IPS DF 19.7 (cell line): ENCODE data around the gene EYA4.

ENCODE experiments used
- DNase-seq: peaks from one replicate; pipeline ENCODE4 v3.0.0-alpha.2; 2013; ENCODE audit warnings: low read depth, low spot score

Gene EYA4

DNA sequence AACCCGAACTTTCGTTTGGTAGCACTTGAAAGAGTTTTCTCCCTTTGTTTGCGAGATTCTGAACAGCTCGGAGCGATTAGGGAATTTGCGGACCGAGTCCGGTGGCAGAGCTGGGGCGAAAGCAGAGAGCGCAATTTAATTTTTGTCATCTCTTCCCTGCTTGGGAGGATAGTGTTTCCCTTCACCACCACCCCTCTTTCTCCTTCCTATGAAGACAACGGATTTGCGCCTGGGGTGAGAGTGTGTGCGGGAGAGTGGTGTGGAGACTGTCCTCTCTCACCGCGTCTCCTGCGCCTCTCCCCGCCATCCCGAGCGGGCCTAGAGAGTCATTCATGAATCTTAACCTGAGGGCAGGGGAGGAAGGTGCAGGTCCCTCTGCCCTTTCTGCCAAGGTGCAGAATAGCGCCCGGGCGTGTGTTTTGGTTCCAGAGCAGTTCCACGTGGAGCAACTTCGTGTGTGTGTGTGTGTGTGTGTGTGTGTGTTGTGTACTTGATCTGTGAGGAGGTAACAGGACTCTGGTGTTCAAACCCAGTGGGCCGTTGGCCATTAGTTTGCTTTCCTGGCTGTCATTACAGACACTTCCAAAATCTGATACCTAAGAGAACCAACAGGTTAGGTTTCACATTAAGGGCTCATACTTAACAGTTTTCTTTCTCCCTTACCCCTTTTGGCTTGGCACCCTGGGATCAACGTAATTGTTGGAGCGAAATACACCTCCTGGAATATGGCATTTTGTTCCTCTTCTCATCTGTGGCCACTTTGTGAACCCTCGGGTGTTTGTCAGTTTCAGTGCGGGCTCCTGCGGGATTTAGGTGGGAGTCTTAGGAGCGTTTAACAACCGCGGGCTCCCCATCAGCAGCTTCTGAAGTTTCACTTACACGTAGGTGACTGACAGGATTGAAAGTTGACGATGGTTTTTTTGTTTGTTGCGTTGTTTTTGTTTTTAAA lies 1.8 kb downstream of the EYA4 start:
- DNase-seq, result no peak

GRCh38 chr6:133243723-133244305 lies 2.7 kb downstream of the EYA4 start:
- no peak for DNase-seq

GRCh38 chr6:133244519-133244918 lies 3.4 kb downstream of the EYA4 start:
- DNase-seq, result no peak

DNA sequence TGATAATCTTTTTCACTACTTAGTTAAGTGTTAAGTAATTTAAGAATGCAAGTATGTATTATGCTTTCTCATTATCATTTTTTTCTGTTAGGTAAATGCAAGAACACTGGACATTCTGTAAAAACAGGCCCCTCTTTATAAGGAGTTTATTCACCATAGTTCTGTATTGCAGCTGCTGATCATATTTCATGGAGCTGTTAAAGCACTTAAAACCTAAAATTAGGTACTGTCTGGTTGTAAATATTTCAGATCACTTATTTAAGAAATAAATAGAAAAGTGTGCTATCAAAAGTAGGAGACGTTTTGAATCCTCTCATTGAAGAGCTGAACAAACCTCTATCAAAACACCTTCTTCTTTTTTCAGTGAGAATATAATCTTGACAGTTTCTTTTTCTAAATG lies 3.9 kb downstream of the EYA4 start:
- DNase-seq, result no peak

DNA sequence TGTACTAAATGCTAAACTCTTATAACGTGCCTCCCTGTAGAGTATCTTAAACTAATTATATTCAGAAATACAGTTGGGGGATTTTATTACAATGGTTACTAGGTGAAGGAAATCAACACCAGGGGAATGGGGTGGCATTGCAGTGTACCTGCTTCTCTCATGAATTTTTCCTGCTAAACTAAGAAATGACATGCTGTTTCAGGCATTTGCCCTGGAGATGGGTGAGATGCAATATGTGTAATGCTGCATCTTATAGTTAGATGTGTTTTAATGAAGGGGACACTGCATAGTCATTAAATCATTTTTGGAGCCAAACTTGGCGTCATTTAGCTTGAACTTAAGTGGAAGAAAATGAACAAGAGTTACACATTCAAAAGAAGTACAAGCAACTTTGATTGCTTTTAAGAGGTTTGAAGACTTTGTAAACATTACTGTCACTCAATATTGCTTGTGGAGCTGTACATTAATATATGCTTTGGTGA lies 4.3 kb downstream of the EYA4 start:
- no peak for DNase-seq

DNA sequence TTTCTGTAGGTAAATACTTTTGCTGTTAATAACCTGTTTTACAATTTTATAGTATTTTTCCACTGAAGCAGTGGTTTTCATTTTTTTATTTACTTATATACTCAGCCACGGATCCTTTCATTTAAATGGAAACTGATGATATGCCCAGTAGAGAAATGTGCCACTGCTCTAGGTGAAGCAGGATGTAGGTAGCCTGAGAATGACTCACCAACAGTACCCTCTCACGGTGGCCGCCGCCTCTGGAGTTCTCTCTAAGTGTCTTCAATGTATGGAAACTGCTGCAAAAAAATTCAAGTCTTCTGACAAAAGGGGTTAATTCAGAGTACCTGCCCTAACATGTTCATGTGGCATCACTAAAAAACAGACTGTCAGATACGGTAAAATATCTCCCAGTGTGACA lies 6.4 kb downstream of the EYA4 start:
- DNase-seq, result no peak

DNA sequence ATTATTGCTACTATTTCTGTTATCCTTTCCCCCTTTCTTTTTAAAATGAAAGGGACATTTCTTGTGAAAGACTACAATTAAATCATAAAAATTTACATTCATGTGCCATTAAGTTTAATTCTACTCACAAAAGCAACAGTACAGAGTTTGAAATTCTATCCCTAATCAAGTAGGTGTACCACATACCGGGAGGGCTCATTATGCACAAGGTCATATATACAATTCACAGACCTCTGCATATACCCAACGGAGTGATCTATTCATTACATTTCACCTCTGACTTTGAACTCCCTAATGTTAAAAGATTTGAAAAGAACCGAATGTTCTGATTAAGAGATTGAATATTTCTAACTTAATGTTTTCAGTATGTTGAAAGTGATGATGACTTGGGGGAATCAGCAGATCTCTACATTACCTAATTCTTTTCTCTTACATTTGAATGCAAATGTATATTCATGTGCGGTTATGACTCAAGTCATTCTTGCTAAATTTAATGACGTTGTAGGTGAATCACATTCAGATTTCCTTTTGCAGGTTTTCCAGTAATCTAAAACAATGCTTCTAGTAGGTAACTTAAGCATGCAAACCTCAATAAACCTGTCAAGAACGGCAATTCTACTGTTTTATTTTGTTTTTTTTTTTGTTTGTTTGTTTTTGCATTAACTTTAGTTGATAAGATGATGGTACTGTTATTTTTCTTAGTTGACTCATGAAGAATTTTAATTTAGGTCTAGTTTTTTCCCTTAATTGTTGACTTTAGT lies 7.3 kb downstream of the EYA4 start:
- no peak for DNase-seq

DNA sequence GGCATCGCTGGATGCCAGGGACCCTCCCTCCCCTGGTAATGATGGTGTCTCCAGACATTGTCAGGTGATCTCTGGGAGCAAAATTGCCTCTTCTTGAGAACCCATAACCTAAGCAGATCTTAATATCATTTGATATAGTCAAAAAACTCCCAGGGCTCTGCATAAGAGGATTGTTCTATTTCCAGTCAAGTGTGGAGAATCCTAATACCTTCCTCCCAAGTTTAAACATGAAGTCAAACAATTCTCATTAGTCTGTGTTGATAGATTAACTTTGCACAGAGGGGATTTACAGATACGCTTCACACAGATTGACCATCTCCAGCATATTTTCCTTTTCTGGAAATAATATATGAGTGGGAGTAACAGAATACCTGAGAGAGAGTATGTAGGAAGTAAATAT lies 10.5 kb downstream of the EYA4 start:
- DNase-seq, result no peak

GRCh38 chr6:133254552-133255228 lies 13.5 kb downstream of the EYA4 start:
- no peak for DNase-seq

DNA sequence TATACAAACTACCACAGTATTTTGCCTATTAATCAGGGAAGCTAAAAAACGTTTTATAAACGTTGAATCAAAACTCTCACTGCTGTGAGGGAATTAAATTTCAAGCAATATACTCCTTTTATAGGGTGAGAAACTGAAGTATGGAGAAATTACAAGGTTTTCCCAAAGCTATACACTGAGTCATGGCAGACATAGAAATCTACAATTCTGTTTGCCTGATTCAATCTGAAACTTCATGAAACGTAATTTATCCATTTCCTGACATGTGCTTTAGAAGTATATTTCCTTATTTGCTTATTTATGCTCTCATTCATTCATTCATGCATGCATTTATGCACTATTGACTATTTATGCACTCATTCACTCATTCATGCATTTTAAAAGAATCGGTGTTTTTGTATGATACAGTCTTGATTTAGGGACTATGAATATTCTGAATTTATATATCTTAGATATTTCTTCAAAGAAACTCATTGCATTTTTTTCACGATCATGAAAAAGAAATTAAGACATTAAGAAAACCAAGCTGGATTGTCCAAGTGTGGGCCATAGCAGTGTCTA lies 16.5 kb downstream of the EYA4 start:
- no peak for DNase-seq

- no peak for DNase-seq
Observed at GRCh38 chr6:133259561-133259960, 18.4 kb downstream of the EYA4 start.

GRCh38 chr6:133262804-133263203 lies 21.6 kb downstream of the EYA4 start:
- DNase-seq, result no peak

DNA sequence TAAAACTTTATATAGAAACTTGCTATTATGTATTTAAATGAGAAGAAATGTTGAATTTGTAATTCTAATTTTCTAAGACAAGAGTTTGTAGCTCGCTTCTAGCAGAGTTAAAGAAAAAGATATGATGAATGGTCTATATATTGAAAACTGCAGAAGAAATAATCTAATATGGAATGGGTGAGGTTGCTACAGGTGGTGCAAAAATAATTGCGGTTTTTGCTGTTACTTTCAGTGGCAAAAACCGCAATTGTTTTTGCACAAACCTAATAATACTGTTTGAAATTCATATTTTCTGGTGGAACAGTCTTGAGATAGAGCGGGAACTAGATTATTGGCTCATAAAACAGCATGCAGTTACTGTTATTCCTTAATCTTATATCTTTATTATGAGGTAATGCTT lies 23.9 kb downstream of the EYA4 start:
- DNase-seq, result no peak

DNA sequence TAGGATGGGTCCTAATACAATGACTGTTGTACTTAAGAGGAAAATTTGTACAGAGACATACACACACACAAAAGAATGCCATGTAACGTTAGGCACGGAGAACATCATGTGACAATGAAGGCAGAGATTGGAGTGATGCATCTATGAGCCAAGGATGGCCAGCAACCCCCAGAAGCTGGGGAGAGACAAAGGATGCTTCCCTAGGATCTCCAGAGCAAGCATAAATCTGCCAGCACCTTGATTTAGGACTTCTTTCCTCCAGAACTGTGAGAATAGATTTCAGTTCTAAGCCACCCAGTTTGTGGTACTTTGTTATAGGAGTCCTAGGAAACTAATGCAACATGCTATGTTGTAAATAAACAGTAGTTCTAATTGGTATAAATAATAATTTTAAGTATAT lies 25.0 kb downstream of the EYA4 start:
- DNase-seq, result no peak

DNA sequence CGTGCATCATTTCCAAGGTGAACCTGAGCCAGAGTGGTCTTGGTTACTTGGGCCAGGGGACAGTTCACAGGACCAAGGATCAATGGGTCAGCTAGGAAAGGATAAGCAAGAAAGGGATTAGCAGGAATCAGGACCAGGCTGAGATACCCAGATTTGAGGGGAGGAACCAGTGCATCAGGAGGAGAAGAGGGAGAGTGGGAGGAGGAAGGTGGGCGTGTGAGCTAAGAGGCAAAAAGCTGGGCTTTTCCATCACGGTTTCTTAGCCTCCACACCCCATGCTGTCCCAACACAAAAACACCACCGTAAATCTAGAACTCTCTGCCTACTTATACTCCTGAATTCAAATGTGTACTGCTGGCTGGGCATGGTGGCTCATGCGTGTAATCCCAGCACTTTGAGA lies 27.5 kb downstream of the EYA4 start:
- DNase-seq, result no peak

GRCh38 chr6:133274813-133275212 lies 33.7 kb downstream of the EYA4 start:
- DNase-seq, result no peak

DNA sequence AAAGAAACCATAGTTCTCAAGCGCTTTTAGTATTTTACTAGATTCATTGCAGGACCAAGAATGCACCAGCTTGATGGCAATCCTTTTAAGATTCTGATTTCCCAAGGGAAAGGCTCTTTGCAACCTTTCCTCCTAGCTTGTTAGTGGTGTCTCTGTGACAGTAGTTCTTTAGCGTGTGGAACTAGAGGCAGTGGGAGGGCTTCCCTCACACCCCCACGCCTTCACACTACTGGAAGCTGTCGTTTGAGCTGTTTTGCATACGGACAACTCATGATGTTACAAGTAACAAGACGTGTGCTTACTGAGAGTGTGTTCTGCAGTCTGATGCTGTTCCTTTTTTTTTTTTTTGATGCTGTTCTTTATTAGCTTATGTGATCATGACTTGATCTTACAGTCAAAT lies 34.1 kb downstream of the EYA4 start:
- no peak for DNase-seq

- DNase-seq, result no peak
Observed at GRCh38 chr6:133277228-133277899, 36.2 kb downstream of the EYA4 start.

DNA sequence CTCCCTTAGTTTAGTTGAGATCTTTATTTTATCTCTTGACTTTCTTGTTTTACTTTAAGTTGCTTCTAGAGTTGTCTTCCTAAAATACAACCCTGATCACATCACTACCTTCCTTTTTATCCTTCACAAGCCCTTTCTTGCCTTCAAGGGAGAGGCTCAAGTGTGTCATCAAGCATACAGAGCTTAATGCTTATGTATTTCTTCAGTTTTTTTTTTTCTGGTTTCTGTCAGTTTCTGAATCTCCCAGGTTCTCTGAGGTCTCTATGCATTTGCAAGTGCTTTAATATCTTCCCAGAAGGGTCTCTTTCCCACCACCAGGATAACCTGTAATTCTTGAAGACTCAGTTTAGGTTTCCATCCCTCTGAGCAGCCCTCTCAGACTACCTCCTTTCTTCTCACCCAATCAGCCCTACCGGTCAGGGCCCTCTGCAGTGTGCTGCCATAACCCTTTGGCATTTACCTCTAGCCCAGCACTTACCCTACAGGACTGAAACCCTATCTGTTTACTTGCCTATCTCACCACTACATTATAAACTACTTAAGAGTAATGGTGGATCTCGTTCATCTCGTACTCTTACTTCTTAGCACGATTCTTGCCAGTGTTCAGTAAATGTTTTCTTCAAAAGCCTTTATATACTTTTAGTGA lies 36.9 kb downstream of the EYA4 start:
- no peak for DNase-seq

DNA sequence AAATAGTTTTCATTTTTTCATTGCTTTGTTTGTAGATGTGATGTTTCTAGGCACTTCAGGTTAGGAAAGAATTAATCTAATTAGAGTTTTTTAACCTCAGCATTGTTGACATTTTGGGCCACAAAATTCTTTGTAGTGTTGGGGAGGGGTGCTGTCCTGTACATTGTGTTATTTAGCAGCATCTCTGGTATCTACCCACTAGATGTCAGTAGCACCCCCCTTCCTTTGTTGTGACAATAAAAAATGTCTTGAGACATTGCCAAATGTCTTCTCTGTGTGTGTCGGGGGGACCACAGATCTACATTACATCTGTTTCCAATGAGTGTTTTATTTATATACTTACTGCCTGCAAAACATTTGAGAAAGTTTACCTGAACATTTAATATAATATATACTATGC lies 45.6 kb downstream of the EYA4 start:
- DNase-seq, result no peak
